ENCODE data around the gene HACD2. TPM values are rescaled to one million over a fixed set of nuclear protein-coding genes. Genes with fewer than 3 reads are reported as not detected.
A peak's percentile ranks its signal among the peaks of the same experiment; 100 is the strongest.

The HACD2 gene
- total RNA-seq, 4 donors from 2014 or later = 11.9 to 70.5 (median 48.2) TPM

GRCh38 chr3:123449997-123450604 is 134.8 kb downstream of the HACD2 start:
- peak; percentile 17 for DNase-seq
- TF ChIP-seq POLR2A (IDR thresholded peaks at IDR 0.05) = no peak
- no peak for TF ChIP-seq CTCF (IDR thresholded peaks at IDR 0.05)
- TF ChIP-seq POLR2AphosphoS5 (IDR thresholded peaks at IDR 0.05) = no peak
- no peak for TF ChIP-seq EP300 (IDR thresholded peaks at IDR 0.05; ENCODE audit: low read depth)
- H3K4me1 ChIP-seq = peaks cover 0 to 25% (median 15%) of the 10 kb centered on the region in 4 donors
- 0 to 8% methylated on average over 2 to 30 of the region's 33 CpGs for WGBS, 2 donors (ENCODE audit: low coverage in 1 of 2)
- intact Hi-C loops (cut with DNase I; ENCODE audit: low total_unique reads) = loop anchor here (5.0 to 10.0 kb wide), 2 partner anchors 75 to 118 kb away; no protein-coding TSS in a partner anchor
- peaks cover 62% of the 10 kb centered on the region for H3K27me3 ChIP-seq
- H3K4me3 ChIP-seq = peak overlapping the region; percentile 43 to 82 (median 68)
- H3K9me3 ChIP-seq = no peaks in the 10 kb centered on the region
- peak overlapping the region; percentile 83 to 90 (median 88) for H3K27ac ChIP-seq
- H3K36me3 ChIP-seq = no peaks in the 10 kb centered on the region
- in situ Hi-C loops (cut with MboI; ENCODE audit: low pct_ligation_motif_present in 1 of 4, low pct_unique_long_range_greater_than_20kb in 1 of 4, low sequenced_read_pairs in 3 of 4) = no loop called here

GRCh38 chr3:123449102-123449996 is 135.5 kb downstream of the HACD2 start:
- peak; percentile 26 for DNase-seq
- Histone ChIP-seq H3K36me3 (no peaks in the 10 kb centered on the region), H3K4me3 (peak overlapping the region; percentile 59 to 82 (median 68)), H3K27ac (peak overlapping the region; percentile 83 to 90 (median 88)), H3K4me1 (peaks cover 0 to 25% (median 18%) of the 10 kb centered on the region in 4 donors), H3K27me3 (peaks cover 62% of the 10 kb centered on the region), H3K9me3 (no peaks in the 10 kb centered on the region)
- intact Hi-C loops (cut with DNase I; ENCODE audit: low total_unique reads) (loop anchor here (5.0 to 10.0 kb wide), 2 partner anchors 75 to 117 kb away; no protein-coding TSS in a partner anchor), in situ Hi-C loops (cut with MboI; ENCODE audit: low pct_ligation_motif_present in 1 of 4, low pct_unique_long_range_greater_than_20kb in 1 of 4, low sequenced_read_pairs in 3 of 4) (no loop called here)
- TF ChIP-seq POLR2AphosphoS5 (IDR thresholded peaks at IDR 0.05) (no peak), POLR2A (IDR thresholded peaks at IDR 0.05) (no peak), EP300 (IDR thresholded peaks at IDR 0.05; ENCODE audit: low read depth) (no peak), CTCF (IDR thresholded peaks at IDR 0.05) (no peak)
- 1% methylated on average over 78 of the region's 114 CpGs; no CpG with 5 or more reads in 1 of the 2 donors for WGBS, 2 donors (ENCODE audit: low coverage in 1 of 2)

GRCh38 chr3:123448536-123449101 is 136.2 kb downstream of the HACD2 start, which contains the start of gene ADCY5:
ADCY5 (minus strand) TSS chr3:123449090; CDS start chr3:123448545, 545 bp downstream.
- peak; percentile 33 for DNase-seq
- H3K27me3 ChIP-seq = peaks cover 61% of the 10 kb centered on the region
- TF ChIP-seq EP300 (IDR thresholded peaks at IDR 0.05; ENCODE audit: low read depth) = no peak
- no peak for TF ChIP-seq CTCF (IDR thresholded peaks at IDR 0.05)
- no peak for TF ChIP-seq POLR2A (IDR thresholded peaks at IDR 0.05)
- TF ChIP-seq POLR2AphosphoS5 (IDR thresholded peaks at IDR 0.05) = no peak
- intact Hi-C loops (cut with DNase I; ENCODE audit: low total_unique reads) = loop anchor here (5.0 to 10.0 kb wide), 2 partner anchors 74 to 116 kb away; no protein-coding TSS in a partner anchor
- in situ Hi-C loops (cut with MboI; ENCODE audit: low pct_ligation_motif_present in 1 of 4, low pct_unique_long_range_greater_than_20kb in 1 of 4, low sequenced_read_pairs in 3 of 4) = no loop called here
- no peaks in the 10 kb centered on the region for H3K36me3 ChIP-seq
- WGBS, 2 donors (ENCODE audit: low coverage in 1 of 2) = 3% methylated on average over 48 of the region's 67 CpGs; no CpG with 5 or more reads in 1 of the 2 donors
- peaks cover 0 to 25% (median 18%) of the 10 kb centered on the region in 4 donors for H3K4me1 ChIP-seq
- H3K27ac ChIP-seq = peak within 1 kb of the TSS; percentile 83 to 90 (median 88)
- no peaks in the 10 kb centered on the region for H3K9me3 ChIP-seq
- H3K4me3 ChIP-seq = peak within 1 kb of the TSS; percentile 59 to 82 (median 68)
